Loucy (cell line): ENCODE measurements around the gene PLET1.

Experiments
- H2AFZ ChIP-seq: fragments of 200-600 bp; sonication (generic); 2 replicates; pipeline ENCODE4 v1.6.0; 2016; ENCODE audit warnings: antibody characterized with exemption, mild to moderate bottlenecking, low read length, moderate library complexity
- H3F3A ChIP-seq: fragments of 200-600 bp; 2 replicates; pipeline ENCODE4 v1.6.0; 2016; ENCODE audit warnings: antibody characterized with exemption, low read depth, mild to moderate bottlenecking
- H3K27me3 ChIP-seq: fragments of 200-600 bp; sonication (generic); 2 replicates; pipeline ENCODE4 v1.6.1; 2014; ENCODE audit warnings: low read length, mild to moderate bottlenecking; ENCODE audit not compliant: insufficient read depth, poor library complexity, severe bottlenecking
- H3K36me3 ChIP-seq: fragments of 200-600 bp; sonication (generic); 2 replicates; pipeline ENCODE4 v1.6.1; 2016; ENCODE audit warnings: low read length; ENCODE audit not compliant: insufficient read depth
- H3K4me1 ChIP-seq: fragments of 200-600 bp; sonication (generic); 2 replicates; pipeline ENCODE4 v1.5.1; 2014; ENCODE audit warnings: low read length, mild to moderate bottlenecking; ENCODE audit not compliant: insufficient read depth, poor library complexity, severe bottlenecking
- H3K4me2 ChIP-seq: fragments of 200-600 bp; sonication (generic); 2 replicates; pipeline ENCODE4 v1.6.0; 2014; ENCODE audit warnings: antibody characterized with exemption, low read length, low read depth, mild to moderate bottlenecking; ENCODE audit not compliant: poor library complexity, severe bottlenecking
- H3K4me3 ChIP-seq: fragments of 200-600 bp; sonication (generic); 2 replicates; pipeline ENCODE4 v1.5.1; 2014; ENCODE audit warnings: low read length, mild to moderate bottlenecking, mixed read lengths; ENCODE audit not compliant: poor library complexity, severe bottlenecking
- H3K79me2 ChIP-seq: fragments of 200-600 bp; sonication (generic); 2 replicates; pipeline ENCODE4 v1.6.1; 2014; ENCODE audit warnings: low read length; ENCODE audit not compliant: insufficient read depth
- H3K9ac ChIP-seq: fragments of 200-600 bp; sonication (generic); 2 replicates; pipeline ENCODE4 v1.6.0; 2014; ENCODE audit warnings: mild to moderate bottlenecking, low read depth, low read length, moderate library complexity; ENCODE audit not compliant: poor library complexity, severe bottlenecking
- H3K9me2 ChIP-seq: fragments of 200-600 bp; sonication (generic); replicated peaks from 2 replicates; pipeline ENCODE4 v1.6.1; 2016; ENCODE audit warnings: low read depth, low read length, mixed read lengths
- H3K9me3 ChIP-seq: fragments of 200-600 bp; sonication (generic); 2 replicates; pipeline ENCODE4 v1.6.1; 2014; ENCODE audit warnings: mild to moderate bottlenecking, antibody characterized with exemption, low read length, low read depth; ENCODE audit not compliant: insufficient read depth
- H4K20me1 ChIP-seq: fragments of 200-600 bp; sonication (generic); 2 replicates; pipeline ENCODE4 v1.6.0; 2014; ENCODE audit warnings: antibody characterized with exemption, low read length, mild to moderate bottlenecking; ENCODE audit not compliant: insufficient read depth, poor library complexity, severe bottlenecking
- CTCF ChIP-seq: fragments of 200-600 bp; sonication (generic); conservative IDR thresholded peaks from 2 replicates; pipeline ENCODE4 v1.5.1; 2014; ENCODE audit warnings: mild to moderate bottlenecking, antibody characterized with exemption, low read length
- EZH2phosphoT487 ChIP-seq: fragments of 200-600 bp; IDR thresholded peaks from 2 replicates; pipeline ENCODE4 v1.6.1; 2018; ENCODE audit warnings: antibody characterized with exemption, mild to moderate bottlenecking, moderate library complexity, borderline replicate concordance

PLET1 gene

DNA sequence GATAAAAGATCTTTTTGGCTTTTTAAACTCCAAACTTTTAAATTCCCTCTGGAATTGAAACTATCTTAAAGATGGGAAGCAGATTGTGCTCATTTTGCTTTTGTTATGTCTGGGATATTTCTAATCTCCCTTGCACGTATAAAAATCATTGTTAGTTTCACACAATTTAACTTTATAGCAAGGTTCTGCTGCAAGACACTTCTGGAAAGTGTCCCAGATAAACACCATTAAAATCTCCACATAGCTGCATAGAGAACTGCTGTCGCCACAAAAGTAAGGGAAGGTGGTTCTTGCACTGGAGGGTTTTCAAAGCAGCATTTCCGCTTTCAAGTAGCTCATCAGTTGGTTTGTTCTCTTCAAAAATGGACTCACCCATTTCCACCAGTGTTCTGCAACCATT is 22.6 kb downstream of the PLET1 start:
- no peak overlapping the region for H3K4me3 ChIP-seq
- no peaks in the 10 kb centered on the region for H3K9me3 ChIP-seq
- H2AFZ ChIP-seq, result no peak overlapping the region
- H3K27me3 ChIP-seq, result no peaks in the 10 kb centered on the region
- TF ChIP-seq EZH2phosphoT487 (no peak), CTCF (no peak)
- no peaks in the 10 kb centered on the region for H3F3A ChIP-seq
- H3K9me2 ChIP-seq, result no peaks in the 10 kb centered on the region
- H3K4me1 ChIP-seq, result no peaks in the 10 kb centered on the region
- no peak overlapping the region for H3K9ac ChIP-seq
- no peak overlapping the region for H3K4me2 ChIP-seq
- H3K36me3 ChIP-seq, result peaks cover 24% of the 10 kb centered on the region
- no peaks in the 10 kb centered on the region for H3K79me2 ChIP-seq
- no peaks in the 10 kb centered on the region for H4K20me1 ChIP-seq

GRCh38 chr11:112237451-112237850 is 23.2 kb downstream of the PLET1 start:
- Histone ChIP-seq H3K9me3 (no peaks in the 10 kb centered on the region), H3K36me3 (peaks cover 24% of the 10 kb centered on the region), H3K4me2 (no peak overlapping the region), H3K27me3 (no peaks in the 10 kb centered on the region), H3K9ac (no peak overlapping the region), H3F3A (no peaks in the 10 kb centered on the region), H2AFZ (no peak overlapping the region), H3K9me2 (no peaks in the 10 kb centered on the region), H3K4me3 (no peak overlapping the region), H4K20me1 (no peaks in the 10 kb centered on the region), H3K4me1 (no peaks in the 10 kb centered on the region), H3K79me2 (no peaks in the 10 kb centered on the region)
- TF ChIP-seq EZH2phosphoT487 (no peak), CTCF (no peak)

DNA sequence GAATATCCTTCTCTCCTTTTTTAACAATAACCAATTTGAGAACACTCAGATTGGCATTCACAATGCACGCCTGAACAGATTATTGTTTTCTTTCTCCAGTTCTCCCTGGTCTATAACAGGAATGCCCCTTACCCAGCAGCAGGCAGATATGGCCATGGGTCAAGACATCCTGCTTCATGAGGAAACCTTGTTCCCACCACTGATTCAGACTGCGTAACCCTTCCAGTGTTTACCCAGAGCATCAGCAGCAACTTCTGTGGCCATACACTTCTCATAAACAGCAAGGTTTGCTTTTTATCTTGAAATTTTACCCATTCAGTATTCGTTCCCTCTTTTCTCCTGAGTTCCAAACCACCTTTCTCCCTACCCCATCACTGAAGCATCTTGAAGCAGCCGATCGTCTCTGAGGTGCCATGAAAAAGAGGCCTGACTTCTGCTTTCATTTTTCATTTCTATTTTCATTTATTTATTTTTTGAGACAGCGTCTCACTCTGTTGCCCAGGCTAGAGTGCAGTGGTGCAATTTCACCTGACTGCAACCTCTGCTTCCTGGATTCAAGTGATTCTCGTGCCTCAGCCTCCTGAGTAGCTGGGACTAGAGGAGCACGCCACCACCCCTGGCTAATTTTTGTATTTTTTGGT is 24.8 kb downstream of the PLET1 start:
- no peak overlapping the region for H2AFZ ChIP-seq
- no peak overlapping the region for H3K4me3 ChIP-seq
- H4K20me1 ChIP-seq, result no peaks in the 10 kb centered on the region
- H3K9me2 ChIP-seq, result no peaks in the 10 kb centered on the region
- no peaks in the 10 kb centered on the region for H3K27me3 ChIP-seq
- no peaks in the 10 kb centered on the region for H3K4me1 ChIP-seq
- no peaks in the 10 kb centered on the region for H3F3A ChIP-seq
- peaks cover 24% of the 10 kb centered on the region for H3K36me3 ChIP-seq
- 0 out of 2 replicates have a peak, but pooled peaks cover 1% of the 10 kb centered on the region for H3K79me2 ChIP-seq
- no peaks in the 10 kb centered on the region for H3K9me3 ChIP-seq
- no peak overlapping the region for H3K9ac ChIP-seq
- TF ChIP-seq EZH2phosphoT487 (no peak), CTCF (no peak)
- no peak overlapping the region for H3K4me2 ChIP-seq
